Activated B cell treated with CpG ODN at 0.5 μM for 24 hours (primary cell): ENCODE measurements around the gene LIN7C. TPM values are rescaled to one million over a fixed set of nuclear protein-coding genes. Genes with fewer than 3 reads are reported as not detected.
A peak's percentile ranks its signal among the peaks of the same experiment; 100 is the strongest.

Experiments
- ATAC-seq: fragments of 200-7000 bp; cut with Tn5 transposase; one replicate; pipeline ENCODE4 v1.10.0; 2021; ENCODE audit warnings: low read depth, mild to moderate bottlenecking, moderate library complexity
- CTCF ChIA-PET: fragments of 350-600 bp; sonication (Branson Sonifier 250); formaldehyde crosslinking; loops from one replicate; lab custom pipeline; 2021; ENCODE audit warnings: antibody characterized with exemption; lab: Charles Lee
- POLR2A ChIA-PET: fragments of 350-600 bp; sonication (Branson Sonifier 250); formaldehyde crosslinking; loops from one replicate; lab custom pipeline; 2021; ENCODE audit warnings: antibody characterized with exemption; lab: Charles Lee
- DNase-seq: peaks from one replicate; pipeline ENCODE4 v3.0.0; 2022
- H3K27ac Mint-ChIP-seq: one replicate; pipeline ENCODE4 v1.8.0; 2020; ENCODE audit warnings: mixed read lengths
- H3K27me3 Mint-ChIP-seq: one replicate; pipeline ENCODE4 v1.8.0; 2021; ENCODE audit warnings: mixed read lengths
- H3K36me3 Mint-ChIP-seq: one replicate; pipeline ENCODE4 v1.8.0; 2021; ENCODE audit warnings: low read depth, mixed read lengths
- H3K4me1 Mint-ChIP-seq: one replicate; pipeline ENCODE4 v1.8.0; 2021; ENCODE audit warnings: mixed read lengths
- H3K4me3 Mint-ChIP-seq: one replicate; pipeline ENCODE4 v1.8.0; 2020; ENCODE audit warnings: mild to moderate bottlenecking, mixed read lengths
- H3K9me3 Mint-ChIP-seq: one replicate; pipeline ENCODE4 v1.8.0; 2020; ENCODE audit warnings: mixed read lengths
- intact Hi-C: fragments of 100-400 bp; cut with micrococcal nuclease; formaldehyde crosslinking; loops from one replicate; pipeline ENCODE4 v1.15.1; 2024
- total RNA-seq: library from RNA; stranded (reverse); gene quantifications from 2 replicates; pipeline ENCODE4 v1.2.3, GENCODE V29; 2022
- TF ChIP-seq, protein P1 (sequence below): fragments of 200-600 bp; IDR thresholded peaks from one replicate; pipeline ENCODE4 v1.8.0; 2022; ENCODE audit warnings: antibody characterized with exemption, mild to moderate bottlenecking

Gene LIN7C
- total RNA-seq, 1 donor from 2014 or later: 23.5 TPM

DNA sequence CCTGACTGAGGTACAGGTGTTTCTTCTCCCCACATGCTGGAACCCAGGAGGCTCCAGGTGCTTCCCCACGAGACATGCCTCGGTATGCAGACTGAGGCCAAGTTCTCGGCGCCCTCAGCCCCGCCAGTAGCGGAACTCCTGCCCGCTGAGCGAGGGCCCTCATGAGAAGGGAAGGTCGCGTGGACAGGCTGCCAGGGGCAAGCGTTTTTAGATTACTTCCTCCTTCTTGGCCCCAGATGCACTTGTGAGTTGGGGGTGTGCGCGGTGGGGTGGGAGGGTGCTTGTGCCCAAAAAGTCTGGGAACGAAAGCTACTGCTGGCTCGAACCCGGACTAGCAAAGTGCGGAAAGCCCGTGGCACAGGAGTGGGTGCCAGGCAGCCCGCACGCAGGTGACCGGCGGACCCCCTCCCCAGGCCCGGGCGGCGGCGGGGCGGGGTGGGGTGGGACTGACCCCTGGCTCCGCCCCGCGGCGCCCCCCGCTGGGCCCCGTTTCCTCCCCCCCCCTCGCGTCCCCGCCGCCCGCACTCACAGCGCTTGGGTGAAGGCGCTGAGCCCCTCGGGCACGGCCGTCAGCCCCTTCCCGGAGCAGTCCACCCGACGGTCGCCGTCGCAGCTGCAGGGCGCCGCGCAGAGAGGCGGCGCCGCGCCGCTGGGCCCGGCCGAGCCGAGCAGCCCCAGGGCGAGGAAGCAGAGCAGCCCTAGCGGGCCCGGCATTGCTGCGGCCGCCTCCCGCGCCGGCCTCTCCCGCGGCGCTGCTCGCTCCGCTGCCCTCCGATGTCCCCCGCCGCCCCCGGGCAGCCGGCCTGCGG is 34.8 kb downstream of the LIN7C start:
- TF ChIP-seq, protein P1, sequence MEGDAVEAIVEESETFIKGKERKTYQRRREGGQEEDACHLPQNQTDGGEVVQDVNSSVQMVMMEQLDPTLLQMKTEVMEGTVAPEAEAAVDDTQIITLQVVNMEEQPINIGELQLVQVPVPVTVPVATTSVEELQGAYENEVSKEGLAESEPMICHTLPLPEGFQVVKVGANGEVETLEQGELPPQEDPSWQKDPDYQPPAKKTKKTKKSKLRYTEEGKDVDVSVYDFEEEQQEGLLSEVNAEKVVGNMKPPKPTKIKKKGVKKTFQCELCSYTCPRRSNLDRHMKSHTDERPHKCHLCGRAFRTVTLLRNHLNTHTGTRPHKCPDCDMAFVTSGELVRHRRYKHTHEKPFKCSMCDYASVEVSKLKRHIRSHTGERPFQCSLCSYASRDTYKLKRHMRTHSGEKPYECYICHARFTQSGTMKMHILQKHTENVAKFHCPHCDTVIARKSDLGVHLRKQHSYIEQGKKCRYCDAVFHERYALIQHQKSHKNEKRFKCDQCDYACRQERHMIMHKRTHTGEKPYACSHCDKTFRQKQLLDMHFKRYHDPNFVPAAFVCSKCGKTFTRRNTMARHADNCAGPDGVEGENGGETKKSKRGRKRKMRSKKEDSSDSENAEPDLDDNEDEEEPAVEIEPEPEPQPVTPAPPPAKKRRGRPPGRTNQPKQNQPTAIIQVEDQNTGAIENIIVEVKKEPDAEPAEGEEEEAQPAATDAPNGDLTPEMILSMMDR: no peak
- H3K27me3 Mint-ChIP-seq: peaks cover 13% of the 10 kb centered on the region
- H3K27ac Mint-ChIP-seq: no peak overlapping the region
- peak; percentile 60 for ATAC-seq
- intact Hi-C loops: loop anchor here (1.0 to 5.0 kb wide), 5 partner anchors 15 to 239 kb away; partner anchors contain the start of genes CCDC34 and LIN7C
- peaks cover 3% of the 10 kb centered on the region for H3K36me3 Mint-ChIP-seq
- peaks cover 32% of the 10 kb centered on the region for H3K4me1 Mint-ChIP-seq
- DNase-seq: peak; percentile 33
- H3K4me3 Mint-ChIP-seq: peak overlapping the region; percentile 91
- POLR2A ChIA-PET: interaction anchor here (1.0 to 1.3 kb wide), 2 partner anchors 30 to 35 kb away, joined by 3 to 16 read pairs; partner anchors contain the start of gene LIN7C
- no peaks in the 10 kb centered on the region for H3K9me3 Mint-ChIP-seq
- CTCF ChIA-PET: interaction anchor here (1.2 to 1.5 kb wide), 2 partner anchors 14 to 33 kb away, joined by 3 to 5 read pairs; no protein-coding TSS in a partner anchor

DNA sequence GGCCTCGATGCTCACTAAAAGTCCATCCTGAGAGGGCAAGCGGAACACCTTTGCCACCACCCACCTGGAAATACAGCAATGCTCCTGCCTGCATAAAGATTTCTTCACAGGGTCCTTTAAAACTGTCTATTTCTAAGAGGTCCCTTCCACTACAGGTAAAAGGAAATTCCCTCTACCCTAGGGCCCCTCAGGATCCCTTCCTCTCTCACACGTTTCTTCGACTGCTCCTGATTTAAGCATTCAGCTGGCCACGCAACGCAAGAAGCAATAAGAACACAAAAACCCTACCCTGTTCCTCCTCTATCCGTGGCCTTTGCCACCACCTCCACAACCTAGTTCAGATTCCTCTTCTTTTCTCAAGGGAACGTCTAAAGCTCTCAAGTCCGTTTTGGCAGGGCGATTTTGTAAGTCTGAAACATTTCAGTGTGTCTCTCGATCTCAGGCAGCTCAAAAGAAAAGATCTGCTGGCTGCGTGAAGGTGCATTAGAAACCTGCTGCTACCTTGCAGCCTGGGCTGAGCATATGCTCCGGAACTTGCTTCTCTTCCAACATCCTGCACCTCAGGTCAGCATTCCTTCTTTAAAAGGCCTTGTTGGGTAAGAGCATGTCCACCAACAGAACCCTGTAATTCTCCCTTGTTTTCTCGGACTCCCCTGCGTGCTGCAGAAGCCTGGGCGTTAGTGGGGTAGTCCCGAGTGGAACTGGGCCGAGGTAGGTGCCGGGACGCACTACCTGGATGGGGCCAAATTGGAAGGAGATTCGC is 35.6 kb downstream of the LIN7C start:
- DNase-seq (no peak), ATAC-seq (no peak)
- TF ChIP-seq, protein P1: no peak
- Mint-ChIP-seq H3K4me3 (peak overlapping the region; percentile 91), H3K27me3 (peaks cover 14% of the 10 kb centered on the region), H3K4me1 (peaks cover 32% of the 10 kb centered on the region), H3K27ac (no peak overlapping the region), H3K36me3 (peaks cover 3% of the 10 kb centered on the region), H3K9me3 (no peaks in the 10 kb centered on the region)
- POLR2A ChIA-PET: interaction anchor here (1.3 kb wide), 1 partner anchor 31 kb away, joined by 3 read pairs; no protein-coding TSS in a partner anchor
- CTCF ChIA-PET: no interaction called here
- intact Hi-C loops: loop anchor here (5.0 kb wide), 1 partner anchor 239 kb away; no protein-coding TSS in a partner anchor

GRCh38 chr11:27470166-27470565 is 36.4 kb downstream of the LIN7C start:
- Mint-ChIP-seq H3K4me1 (peaks cover 32% of the 10 kb centered on the region), H3K4me3 (no peak overlapping the region), H3K36me3 (peaks cover 3% of the 10 kb centered on the region), H3K9me3 (no peaks in the 10 kb centered on the region), H3K27ac (no peak overlapping the region), H3K27me3 (peaks cover 19% of the 10 kb centered on the region)
- ChIA-PET POLR2A (no interaction called here), CTCF (interaction anchor here (1.0 kb wide), 1 partner anchor 15 kb away, joined by 3 read pairs; no protein-coding TSS in a partner anchor)
- intact Hi-C loops: loop anchor here (5.0 kb wide), 1 partner anchor 238 kb away; no protein-coding TSS in a partner anchor
- DNase-seq: no peak
- no peak for ATAC-seq
- TF ChIP-seq, protein P1: no peak

GRCh38 chr11:27468995-27469695 is 37.4 kb downstream of the LIN7C start:
- peaks cover 19% of the 10 kb centered on the region for H3K27me3 Mint-ChIP-seq
- DNase-seq (no peak), ATAC-seq (no peak)
- intact Hi-C loops: no loop called here
- H3K9me3 Mint-ChIP-seq: no peaks in the 10 kb centered on the region
- TF ChIP-seq, protein P1: no peak
- H3K4me1 Mint-ChIP-seq: peaks cover 32% of the 10 kb centered on the region
- H3K4me3 Mint-ChIP-seq: no peak overlapping the region
- POLR2A ChIA-PET: no interaction called here
- H3K36me3 Mint-ChIP-seq: peaks cover 3% of the 10 kb centered on the region
- CTCF ChIA-PET: interaction anchor here (0.7 to 1.0 kb wide), 2 partner anchors 16 to 17 kb away, joined by 3 read pairs; no protein-coding TSS in a partner anchor
- no peak overlapping the region for H3K27ac Mint-ChIP-seq
